Fibroblast of mammary gland (primary cell): ENCODE data around the gene MLST8.

Experiments used
- DNase-seq: peaks from one replicate; pipeline ENCODE4 v3.0.0-alpha.2; 2010; ENCODE audit warnings: low read depth
- H3K4me3 ChIP-seq: 2 replicates; pipeline ENCODE4 v1.5.1; 2011; ENCODE audit warnings: low read depth, mild to moderate bottlenecking, low read length, moderate library complexity; ENCODE audit not compliant: control insufficient read depth
- CTCF ChIP-seq: conservative IDR thresholded peaks from 2 replicates; pipeline ENCODE4 v1.5.1; 2011; ENCODE audit warnings: low read depth, low read length, inconsistent platforms; ENCODE audit not compliant: control insufficient read depth, insufficient read depth

The MLST8 gene

DNA sequence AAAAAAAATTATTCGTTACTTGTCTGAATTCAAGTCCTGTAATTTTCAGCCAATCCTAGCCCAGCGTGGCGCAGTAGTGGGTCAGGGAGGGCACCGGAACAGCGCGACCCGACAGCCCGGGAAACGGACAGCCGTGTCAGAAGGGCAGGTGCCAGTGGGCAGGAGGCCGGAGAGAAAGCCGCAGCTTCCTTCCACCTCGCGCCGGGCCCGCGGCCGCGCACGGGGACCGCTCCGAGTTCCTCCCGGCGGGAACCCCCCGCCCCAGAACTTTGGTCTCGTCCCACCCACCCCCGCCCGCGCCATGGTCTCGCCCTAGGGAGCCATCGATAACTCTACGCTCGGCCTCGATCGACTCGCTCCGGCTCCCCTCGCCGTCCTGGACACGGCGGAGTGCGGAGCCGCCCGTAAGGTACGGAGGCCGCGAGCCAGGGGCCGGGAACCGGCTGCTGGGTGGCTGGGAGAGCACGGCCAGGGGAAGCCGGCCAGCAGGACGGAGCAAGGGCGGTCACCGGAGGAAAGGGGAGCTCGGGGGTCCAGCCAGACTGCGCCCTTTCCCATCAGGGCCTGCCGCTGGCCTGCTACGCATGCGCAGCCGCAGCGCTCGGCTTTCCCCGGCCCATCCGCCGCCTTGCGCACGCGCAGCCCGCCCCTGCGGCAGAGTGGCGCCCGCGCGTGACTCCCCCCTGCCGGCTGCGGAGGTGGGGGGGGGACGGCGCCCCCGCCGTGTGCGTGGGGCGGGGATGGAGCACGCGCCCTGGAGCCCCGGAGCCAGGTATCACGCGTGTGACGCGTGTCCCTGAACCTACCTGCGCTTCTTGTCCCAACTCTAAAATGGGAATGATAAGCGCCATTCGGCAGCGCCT lies at the start of gene MLST8:
TSS of gene MLST8 (plus strand) at position 351 of the 863 bp plus-strand sequence. CDS start 632 bp downstream, outside the sequence.
- TF ChIP-seq CTCF: no peak
- peak within 1 kb of the TSS; percentile 84 for H3K4me3 ChIP-seq
- DNase-seq: peak; percentile 81

DNA sequence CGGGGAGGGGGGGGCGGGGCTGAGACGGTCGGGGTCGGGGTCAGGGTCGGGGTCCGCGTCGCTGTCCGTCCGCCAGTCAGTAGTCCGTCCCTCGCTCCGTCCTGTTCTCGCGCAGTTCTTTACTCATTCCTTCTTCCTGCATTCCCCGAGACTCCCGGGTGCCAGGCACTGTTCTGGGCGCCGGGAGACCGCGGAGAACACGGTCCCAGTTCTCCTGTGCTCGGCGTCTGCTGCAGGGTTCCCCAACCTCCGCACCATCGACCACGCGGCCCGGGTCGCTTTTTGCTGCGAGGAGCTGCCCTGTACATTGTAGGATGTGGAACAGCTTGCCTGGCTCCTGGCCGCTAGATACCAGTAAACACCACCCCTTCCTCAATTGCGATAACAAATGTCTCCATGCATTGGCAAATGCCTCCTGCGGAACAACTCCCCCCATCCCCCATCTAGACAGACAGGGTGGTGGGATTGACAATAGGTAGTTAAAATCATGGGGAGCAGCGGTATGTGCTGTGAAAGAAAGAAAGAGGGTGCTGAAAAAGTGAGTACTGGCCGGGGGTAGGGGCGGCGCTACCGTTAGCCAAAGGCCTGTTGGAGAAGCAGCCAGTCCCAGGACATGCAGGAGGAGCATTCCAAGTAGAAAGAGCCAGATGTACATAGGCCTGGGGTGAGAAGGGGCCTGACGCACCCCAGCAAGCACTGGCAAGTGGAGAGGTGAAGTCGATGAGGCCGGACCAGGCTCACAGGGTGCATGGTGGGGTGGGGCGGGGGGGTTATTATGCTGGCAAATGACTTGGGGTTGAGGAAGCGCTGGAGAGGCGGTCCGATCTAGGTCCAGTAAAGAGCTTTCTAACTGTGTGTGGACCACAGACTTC lies 49.0 kb upstream of the MLST8 start:
- TF ChIP-seq CTCF: no peak
- peak; percentile 82 for DNase-seq
- peak overlapping the region; percentile 90 for H3K4me3 ChIP-seq

DNA sequence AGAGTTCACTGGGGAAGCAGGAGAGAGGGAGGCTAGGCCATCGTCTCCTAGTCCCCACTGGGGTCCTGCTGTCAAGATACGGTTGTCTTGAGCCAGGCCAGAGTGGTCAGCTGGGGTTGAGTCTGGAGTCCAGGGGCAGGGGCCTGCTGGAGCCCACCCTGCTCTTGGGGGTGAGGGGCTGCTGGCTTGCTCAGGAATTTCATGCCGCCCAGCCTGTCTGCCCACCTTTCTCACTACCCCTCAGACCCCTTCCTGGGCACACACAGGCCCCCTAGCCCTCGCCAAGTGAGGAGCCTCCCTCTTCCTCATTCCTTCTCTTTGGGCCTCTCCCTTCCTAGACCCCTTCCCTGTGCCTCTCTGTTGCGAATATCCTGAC lies 48.4 kb upstream of the MLST8 start:
- TF ChIP-seq CTCF: no peak
- DNase-seq: no peak
- peak overlapping the region; percentile 90 for H3K4me3 ChIP-seq

DNA sequence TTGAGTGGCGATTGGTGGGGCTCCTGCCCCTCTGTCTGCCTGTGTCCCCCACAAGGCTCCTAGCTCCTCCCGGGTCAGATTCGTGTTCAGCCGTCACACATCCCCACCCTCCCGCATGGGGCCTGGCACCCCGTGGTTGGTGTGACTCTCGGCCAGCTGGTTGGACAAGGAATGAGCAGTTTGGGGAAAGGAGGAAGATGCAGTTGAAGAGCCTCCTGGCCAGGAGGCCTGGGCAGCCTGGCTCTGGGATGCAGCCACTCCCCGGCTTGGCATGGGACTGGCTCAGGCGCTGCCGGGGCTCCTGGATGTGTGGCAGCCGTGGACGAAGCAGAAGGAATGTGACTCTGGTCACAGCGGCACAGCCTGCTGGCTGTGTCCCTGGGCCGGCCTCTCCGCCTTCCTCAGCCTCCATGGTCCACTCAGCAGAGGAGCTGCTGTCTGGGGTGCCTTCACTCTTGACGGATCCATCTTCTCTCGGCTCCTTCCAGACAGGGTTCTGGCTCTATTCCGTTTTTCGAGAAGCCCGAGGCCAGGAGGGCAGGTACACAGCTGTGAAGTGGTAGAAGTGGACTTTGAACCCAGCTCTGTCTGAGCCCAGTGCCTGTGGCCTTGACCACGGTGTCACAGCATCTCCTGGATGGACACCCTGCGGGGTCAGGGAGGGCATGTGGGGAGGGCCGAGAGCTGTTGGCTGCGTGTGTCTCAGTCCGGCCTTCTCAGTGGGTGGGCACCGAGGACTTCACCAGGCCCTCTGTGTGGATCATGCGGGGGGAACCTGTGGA lies 47.6 kb upstream of the MLST8 start:
- no peak for TF ChIP-seq CTCF
- peak overlapping the region; percentile 90 for H3K4me3 ChIP-seq
- peak; percentile 42 for DNase-seq

GRCh38 chr16:2158262-2158638 lies 47.0 kb upstream of the MLST8 start:
- DNase-seq: no peak
- no peak for TF ChIP-seq CTCF
- H3K4me3 ChIP-seq: no peak overlapping the region

GRCh38 chr16:2159175-2159838 lies 45.9 kb upstream of the MLST8 start:
- DNase-seq: peak; percentile 83
- peak overlapping the region; percentile 2 for H3K4me3 ChIP-seq
- no peak for TF ChIP-seq CTCF
